ENCODE data around the gene DKKL1. TPM values are rescaled to one million over a fixed set of nuclear protein-coding genes. Genes with fewer than 3 reads are reported as not detected.

DKKL1 gene
- total RNA-seq, 1 donor from 2014 or later: 5.2 TPM

GRCh38 chr19:49398001-49398615 is 34.4 kb downstream of the DKKL1 start:
- no peak overlapping the region for H3K4me3 Mint-ChIP-seq (ENCODE audit: low read depth)
- H3K36me3 Mint-ChIP-seq (ENCODE audit: insufficient read depth): no peaks in the 10 kb centered on the region
- peaks cover 2% of the 10 kb centered on the region for H3K4me1 Mint-ChIP-seq (ENCODE audit: low read depth)
- H3K27me3 Mint-ChIP-seq: peaks cover 26% of the 10 kb centered on the region
- no peak for DNase-seq (ENCODE audit: low spot score, unreplicated experiment)
- no peaks in the 10 kb centered on the region for H3K9me3 Mint-ChIP-seq (ENCODE audit: low read depth)
- no peak for TF ChIP-seq CTCF (IDR thresholded peaks at IDR 0.05; ENCODE audit: unreplicated experiment)
- no peak overlapping the region for H3K27ac Mint-ChIP-seq

GRCh38 chr19:49398931-49399330 is 35.3 kb downstream of the DKKL1 start:
- TF ChIP-seq CTCF (IDR thresholded peaks at IDR 0.05; ENCODE audit: unreplicated experiment): no peak
- no peak for DNase-seq (ENCODE audit: low spot score, unreplicated experiment)
- Mint-ChIP-seq H3K4me3 (ENCODE audit: low read depth) (no peak overlapping the region), H3K36me3 (ENCODE audit: insufficient read depth) (no peaks in the 10 kb centered on the region), H3K27ac (no peak overlapping the region), H3K27me3 (peaks cover 25% of the 10 kb centered on the region), H3K9me3 (ENCODE audit: low read depth) (no peaks in the 10 kb centered on the region), H3K4me1 (ENCODE audit: low read depth) (peaks cover 8% of the 10 kb centered on the region)

- no peak for TF ChIP-seq CTCF (IDR thresholded peaks at IDR 0.05; ENCODE audit: unreplicated experiment)
- Mint-ChIP-seq H3K4me3 (ENCODE audit: low read depth) (no peak overlapping the region), H3K27ac (no peak overlapping the region), H3K9me3 (ENCODE audit: low read depth) (no peaks in the 10 kb centered on the region), H3K36me3 (ENCODE audit: insufficient read depth) (no peaks in the 10 kb centered on the region), H3K27me3 (peaks cover 24% of the 10 kb centered on the region), H3K4me1 (ENCODE audit: low read depth) (peaks cover 9% of the 10 kb centered on the region)
- DNase-seq (ENCODE audit: low spot score, unreplicated experiment): no peak
Measured at GRCh38 chr19:49400029-49400428, 36.4 kb downstream of the DKKL1 start.

GRCh38 chr19:49403404-49404187 is 39.9 kb downstream of the DKKL1 start:
- Mint-ChIP-seq H3K27ac (peak overlapping the region; percentile 76), H3K27me3 (peaks cover 22% of the 10 kb centered on the region), H3K4me1 (ENCODE audit: low read depth) (peaks cover 7% of the 10 kb centered on the region), H3K36me3 (ENCODE audit: insufficient read depth) (no peaks in the 10 kb centered on the region), H3K9me3 (ENCODE audit: low read depth) (no peaks in the 10 kb centered on the region), H3K4me3 (ENCODE audit: low read depth) (no peak overlapping the region)
- no peak for TF ChIP-seq CTCF (IDR thresholded peaks at IDR 0.05; ENCODE audit: unreplicated experiment)
- DNase-seq (ENCODE audit: low spot score, unreplicated experiment): no peak

GRCh38 chr19:49407079-49407478 is 43.4 kb downstream of the DKKL1 start:
- H3K9me3 Mint-ChIP-seq (ENCODE audit: low read depth): no peaks in the 10 kb centered on the region
- H3K27me3 Mint-ChIP-seq: peaks cover 34% of the 10 kb centered on the region
- DNase-seq (ENCODE audit: low spot score, unreplicated experiment): no peak
- no peak overlapping the region for H3K27ac Mint-ChIP-seq
- no peak for TF ChIP-seq CTCF (IDR thresholded peaks at IDR 0.05; ENCODE audit: unreplicated experiment)
- H3K4me1 Mint-ChIP-seq (ENCODE audit: low read depth): peaks cover 7% of the 10 kb centered on the region
- H3K4me3 Mint-ChIP-seq (ENCODE audit: low read depth): no peak overlapping the region
- no peaks in the 10 kb centered on the region for H3K36me3 Mint-ChIP-seq (ENCODE audit: insufficient read depth)

Measured in progenitor cell of endocrine pancreas (in vitro differentiated cells).